ENCODE measurements around the gene TMC7. TPM values are rescaled to one million over a fixed set of nuclear protein-coding genes. Genes with fewer than 3 reads are reported as not detected.

TMC7 gene
- total RNA-seq, 1 experiment from 2014 or later, result 4.3 TPM

GRCh38 chr16:19093631-19094541, 110.2 kb downstream of the TMC7 start:
- no peak for TF ChIP-seq CTCF (conservative IDR thresholded peaks at IDR 0.05)
- H3K36me3 Mint-ChIP-seq (ENCODE audit: insufficient read depth in 1 of 3, low read depth in 3 of 3), result peaks cover 0 to 2% (median 0%) of the 10 kb centered on the region in 3 experiments; a peak in 3 of 7 replicates
- H3K18ac ChIP-seq (ENCODE audit: insufficient read length, low read depth, low read length), result no peak overlapping the region
- peaks cover 2% of the 10 kb centered on the region; the same call in 1 of the 2 replicates for H3K27me3 Mint-ChIP-seq (ENCODE audit: low read depth)
- H3K4me3 Mint-ChIP-seq, result no peak overlapping the region
- no peak overlapping the region for H3K56ac ChIP-seq (ENCODE audit: insufficient read length, low read depth, low read length)
- H2AFZ ChIP-seq (ENCODE audit: low read length), result no peak overlapping the region
- H3K14ac ChIP-seq (ENCODE audit: insufficient read depth, low read length), result no peak overlapping the region
- no peaks in the 10 kb centered on the region for H3K79me1 ChIP-seq (ENCODE audit: insufficient read depth, low read depth, low read length, poor library complexity, severe bottlenecking)
- no peaks in the 10 kb centered on the region for H3K9me3 ChIP-seq (ENCODE audit: control insufficient read depth, low read depth, low read length)
- H4K20me1 ChIP-seq (ENCODE audit: control insufficient read depth, insufficient read depth, insufficient read length), result no peaks in the 10 kb centered on the region
- H2BK20ac ChIP-seq (ENCODE audit: low read depth, low read length, poor library complexity, severe bottlenecking), result no peak overlapping the region
- H3K27ac Mint-ChIP-seq, result peak overlapping the region in 1 of 3 experiments; percentile 31; a peak in 1 of 7 replicates
- H2BK12ac ChIP-seq (ENCODE audit: insufficient read length, low read depth, low read length), result no peak overlapping the region
- H2BK120ac ChIP-seq (ENCODE audit: low read depth, low read length, poor library complexity, severe bottlenecking), result no peak overlapping the region
- no peaks in the 10 kb centered on the region for H3K79me2 ChIP-seq (ENCODE audit: insufficient read depth, low read length)
- no peak overlapping the region for H3K23ac ChIP-seq (ENCODE audit: insufficient read length, low read depth, low read length)
- no peak for DNase-seq
- no peaks in the 10 kb centered on the region for H3K4me1 ChIP-seq (ENCODE audit: insufficient read depth, low read length)
- H2BK5ac ChIP-seq (ENCODE audit: insufficient read length, low read length), result no peak overlapping the region
- H4K5ac ChIP-seq (ENCODE audit: insufficient read length, low read depth, low read length), result no peak overlapping the region
- no peak overlapping the region for H2AK5ac ChIP-seq (ENCODE audit: insufficient read length, low read length)
- no peaks in the 10 kb centered on the region for H3K23me2 ChIP-seq (ENCODE audit: insufficient read length, low read depth, low read length, poor library complexity, severe bottlenecking)
- H3K27ac ChIP-seq (ENCODE audit: insufficient read length, low read depth, low read length), result no peak overlapping the region
- no peak overlapping the region for H2BK15ac ChIP-seq (ENCODE audit: low read depth, low read length)
- H3K4me1 Mint-ChIP-seq, result peaks cover 5 to 6% of the 10 kb centered on the region in 2 experiments; a peak in 2 of 4 replicates
- H3K4me2 ChIP-seq (ENCODE audit: insufficient read depth, insufficient read length, low read length), result no peak overlapping the region
- no peak overlapping the region for H4K8ac ChIP-seq (replicated peaks; ENCODE audit: insufficient read length, low read depth, low read length)
- no peak overlapping the region for H3K9ac ChIP-seq (ENCODE audit: extremely low read depth, insufficient read length, low read length)
- H3K4ac ChIP-seq (ENCODE audit: low read depth, low read length), result no peak overlapping the region
- H4K91ac ChIP-seq (ENCODE audit: insufficient read length, low read depth, low read length), result no peak overlapping the region
- no peaks in the 10 kb centered on the region for H3K27me3 ChIP-seq (ENCODE audit: insufficient read depth, low read length)
- no CpG with 5 or more reads among the region's 15 CpGs for WGBS (ENCODE audit: extremely low coverage, insufficient read length, low lambda C conversion rate)
- H3K9me3 Mint-ChIP-seq, result peaks cover 5 to 8% of the 10 kb centered on the region in 2 experiments; a peak in 4 of 5 replicates
- no peak overlapping the region for H3T11ph ChIP-seq (ENCODE audit: low read length)
